GM23248 (cell line): ENCODE data around the gene SLC24A4.

Experiments
- EZH2 ChIP-seq: fragments of 200-600 bp; sonication (generic); IDR thresholded peaks from 2 replicates; pipeline ENCODE4 v1.6.1; 2018; ENCODE audit warnings: antibody characterized with exemption, mild to moderate bottlenecking; ENCODE audit not compliant: insufficient read depth, poor library complexity, severe bottlenecking
- EZH2phosphoT487 ChIP-seq: fragments of 200-600 bp; sonication (generic); IDR thresholded peaks from 2 replicates; pipeline ENCODE4 v1.6.1; 2018; ENCODE audit warnings: antibody characterized with exemption, moderate library complexity, mild to moderate bottlenecking, low read depth; ENCODE audit not compliant: insufficient read depth

DNA sequence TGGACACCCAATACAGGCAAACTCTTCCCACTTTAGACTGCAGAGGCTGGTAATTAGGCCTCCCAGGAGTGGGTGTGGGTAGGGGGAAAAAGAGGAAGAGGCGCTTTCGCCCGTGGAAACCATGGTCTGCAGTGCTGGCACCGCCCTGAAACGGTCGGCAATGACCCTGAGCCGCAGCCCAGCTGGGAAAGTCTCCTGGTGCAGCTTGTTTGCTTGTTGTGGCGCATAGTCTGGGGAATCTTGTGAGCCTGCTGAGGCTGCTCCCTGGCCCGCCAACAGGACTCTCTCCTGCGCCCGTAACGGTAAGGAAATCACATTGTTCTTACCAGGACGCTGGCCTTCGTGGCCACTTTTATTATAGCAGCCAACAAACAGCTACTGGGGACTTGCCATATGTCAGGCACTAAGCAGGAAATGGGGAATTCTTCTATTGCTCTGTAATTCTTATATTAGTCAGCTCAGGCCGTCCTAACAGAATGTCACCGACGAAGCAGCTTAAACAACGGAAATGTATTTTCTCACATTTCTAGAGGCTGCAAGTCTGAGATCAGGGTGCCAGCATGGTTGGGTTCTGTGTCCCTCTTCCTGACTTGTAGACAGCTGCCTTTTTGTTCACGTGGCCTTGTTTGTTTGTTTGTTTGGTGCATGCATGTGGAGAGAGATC, 138.1 kb downstream of the SLC24A4 start:
- no peak for TF ChIP-seq EZH2
- no peak for TF ChIP-seq EZH2phosphoT487
